HG02798 (cell line): ENCODE data around the gene BRD3.

Experiments used
- ATAC-seq: cut with Tn5 transposase; IDR thresholded peaks from one replicate; pipeline ENCODE4 v1.9.1; 2021; ENCODE audit warnings: mild to moderate bottlenecking; ENCODE audit not compliant: unreplicated experiment, poor library complexity

Gene BRD3

DNA sequence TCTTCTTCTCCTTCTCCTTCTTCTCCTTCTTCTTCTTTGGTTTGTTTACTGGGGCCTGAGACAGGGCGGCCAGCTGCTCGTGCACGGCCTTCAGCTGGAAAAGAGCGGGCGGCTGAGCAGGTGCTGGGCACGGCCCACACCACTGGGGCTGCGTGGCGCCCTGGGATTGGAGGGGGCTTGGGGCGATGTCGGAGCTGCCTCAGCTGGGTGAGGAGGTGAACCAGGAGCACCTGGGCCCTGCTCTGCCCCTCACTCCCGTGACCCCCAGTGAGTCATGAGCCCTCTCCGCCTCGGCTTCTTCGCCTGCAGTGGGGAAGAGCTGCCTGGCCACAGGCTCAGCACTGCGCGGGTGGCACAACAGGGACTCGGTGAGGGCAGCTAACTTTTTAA, 27.7 kb downstream of the BRD3 start:
- no peak for ATAC-seq

GRCh38 chr9:134039386-134040175, 28.2 kb downstream of the BRD3 start:
- no peak for ATAC-seq

DNA sequence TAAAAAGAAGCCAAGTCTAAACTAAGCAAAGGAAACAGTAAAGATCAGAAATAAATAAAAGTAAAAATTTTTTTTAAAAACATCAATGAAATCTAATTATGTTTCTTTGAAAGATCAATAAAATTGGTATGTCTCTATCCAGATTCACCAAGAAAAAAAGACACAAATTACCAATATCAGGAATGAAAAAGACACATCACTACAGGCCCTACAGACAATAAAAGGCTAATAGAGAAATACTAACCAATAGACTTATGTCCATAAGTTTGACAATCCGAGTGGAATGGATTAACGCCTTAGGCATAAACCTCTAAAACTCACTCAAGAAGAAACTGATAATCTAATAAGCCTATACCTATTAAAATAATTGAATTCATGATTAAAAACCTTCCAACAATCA, 30.2 kb downstream of the BRD3 start:
- no peak for ATAC-seq

- ATAC-seq: no peak
These were observed 31.7 kb downstream of the BRD3 start for GRCh38 chr9:134036130-134036529.

- no peak for ATAC-seq
These were observed 32.5 kb downstream of the BRD3 start for GRCh38 chr9:134035041-134036039.

DNA sequence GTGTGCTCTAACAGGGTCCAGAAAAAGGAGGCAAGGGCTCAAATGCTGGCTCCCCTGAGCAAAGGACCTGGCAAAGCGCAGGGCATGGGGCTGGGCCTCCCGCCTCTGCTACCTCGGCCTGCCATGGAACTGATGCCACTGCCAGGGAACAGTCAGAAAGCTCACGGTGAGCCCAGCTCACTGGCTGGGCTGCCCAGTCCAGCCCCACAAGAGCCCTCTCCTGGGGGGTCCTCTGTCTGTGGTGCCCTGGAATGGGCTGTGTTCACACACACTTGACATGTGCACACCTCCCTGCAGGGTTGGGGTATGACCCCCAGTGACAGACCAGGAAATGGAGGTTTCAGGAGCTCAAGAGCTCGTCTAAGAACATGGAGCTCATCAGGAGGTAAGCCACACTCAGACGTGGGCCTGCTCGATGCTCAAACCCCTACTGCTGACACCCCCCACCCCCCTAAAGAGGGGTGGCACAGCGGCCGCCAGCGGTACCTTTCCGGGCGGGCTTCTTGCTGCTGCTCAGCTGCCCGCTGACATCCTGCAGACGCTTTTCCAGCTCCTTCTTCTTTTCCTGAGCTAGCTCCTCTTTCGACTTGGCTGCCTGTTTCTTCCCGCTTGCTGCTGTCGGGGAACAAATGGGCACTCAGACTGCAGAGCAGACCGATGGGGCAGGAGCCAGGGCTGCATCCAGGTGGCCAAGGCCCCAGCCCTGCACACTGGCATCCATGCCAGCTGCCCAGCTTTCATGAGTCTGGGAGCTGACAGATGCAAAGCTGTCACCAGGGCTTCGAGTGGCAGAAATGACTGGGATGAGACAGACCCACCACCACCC, 33.4 kb downstream of the BRD3 start:
- ATAC-seq: no peak

DNA sequence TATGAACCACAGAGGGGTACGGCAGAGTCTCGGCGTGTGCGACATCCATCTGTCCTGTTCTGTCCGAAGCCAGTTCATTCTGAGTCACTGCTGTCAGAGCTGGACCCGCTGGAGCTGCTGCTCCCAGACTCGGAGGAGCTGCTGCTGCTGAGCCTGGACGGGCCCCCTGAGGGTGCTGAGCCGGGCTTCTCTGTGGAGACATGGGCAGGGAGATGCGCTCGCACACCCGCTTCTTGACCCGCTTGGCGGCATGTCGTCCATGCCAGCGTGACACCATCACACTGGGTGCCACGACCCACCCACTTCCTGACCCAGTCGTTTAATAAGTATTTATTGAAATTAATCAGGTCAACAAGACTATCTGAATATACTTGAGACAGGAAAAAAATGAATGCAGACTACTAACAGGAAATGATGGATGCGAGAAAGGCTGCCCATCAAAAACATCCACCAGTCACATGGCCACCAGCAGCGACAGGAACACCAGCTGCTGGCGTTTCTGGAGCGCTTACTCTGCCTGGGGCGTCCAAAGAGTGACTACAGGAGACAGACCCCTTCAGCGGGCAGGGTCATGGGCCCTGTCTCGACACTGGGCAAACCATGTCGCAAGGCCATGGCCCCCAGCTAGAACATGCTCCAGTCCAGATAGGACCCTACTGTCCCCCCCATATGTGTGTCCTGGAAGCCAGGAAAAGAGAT, 34.2 kb downstream of the BRD3 start:
- no peak for ATAC-seq

DNA sequence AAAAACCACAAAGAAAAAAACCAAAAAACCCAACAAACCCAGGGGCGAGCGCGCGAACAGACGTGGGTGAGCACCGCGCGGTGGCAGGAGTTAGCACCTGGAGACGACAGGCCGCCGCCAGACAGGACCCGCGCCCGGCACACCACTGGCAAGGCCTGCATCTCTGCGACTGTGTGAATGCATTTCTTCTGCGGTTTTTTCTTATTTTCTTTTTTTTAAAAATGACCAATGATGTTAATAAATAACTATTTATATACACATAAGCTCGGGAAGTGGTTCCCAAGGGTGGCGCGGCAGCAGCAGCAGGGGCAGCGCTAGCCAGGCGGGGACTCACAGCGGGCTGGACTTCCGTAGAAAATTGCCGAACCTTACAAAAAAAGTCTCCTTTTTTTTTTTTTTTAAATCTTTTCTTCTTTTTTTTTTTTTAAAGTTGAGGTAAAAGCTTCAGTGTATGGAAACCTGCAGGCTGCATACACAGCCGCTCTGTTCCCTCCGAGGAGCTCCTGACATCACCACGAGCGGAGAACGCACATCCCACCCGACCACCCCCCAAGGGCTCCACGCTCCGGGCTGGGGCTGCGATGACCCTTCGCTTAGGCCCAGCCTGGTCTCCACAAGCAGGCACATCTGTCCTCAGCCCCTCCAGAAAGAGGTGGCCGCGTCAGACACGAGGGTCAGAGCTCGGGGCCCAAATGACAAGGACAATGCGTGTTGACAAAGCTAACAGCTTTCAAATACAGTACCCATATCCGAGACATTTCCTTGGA, 35.2 kb downstream of the BRD3 start:
- no peak for ATAC-seq

DNA sequence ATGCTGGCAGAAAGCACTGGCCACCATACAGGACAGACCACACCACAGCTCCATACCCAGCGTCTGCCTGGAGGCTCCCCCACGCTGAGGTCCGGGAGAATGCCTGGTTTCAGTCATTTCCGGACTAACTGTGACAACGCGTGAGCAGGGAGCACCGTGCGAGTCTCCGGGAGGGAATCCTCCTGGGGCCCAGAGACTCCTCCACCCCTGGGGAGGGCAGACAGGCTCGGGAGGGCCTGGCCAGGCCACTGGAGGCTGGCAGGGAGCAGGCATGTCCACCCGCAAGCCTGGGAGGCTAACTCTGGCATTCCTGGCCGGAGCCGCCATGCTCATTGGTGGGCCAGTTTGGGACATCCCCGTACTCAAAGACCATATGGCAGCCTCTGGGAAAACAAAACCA, 36.0 kb downstream of the BRD3 start:
- no peak for ATAC-seq

DNA sequence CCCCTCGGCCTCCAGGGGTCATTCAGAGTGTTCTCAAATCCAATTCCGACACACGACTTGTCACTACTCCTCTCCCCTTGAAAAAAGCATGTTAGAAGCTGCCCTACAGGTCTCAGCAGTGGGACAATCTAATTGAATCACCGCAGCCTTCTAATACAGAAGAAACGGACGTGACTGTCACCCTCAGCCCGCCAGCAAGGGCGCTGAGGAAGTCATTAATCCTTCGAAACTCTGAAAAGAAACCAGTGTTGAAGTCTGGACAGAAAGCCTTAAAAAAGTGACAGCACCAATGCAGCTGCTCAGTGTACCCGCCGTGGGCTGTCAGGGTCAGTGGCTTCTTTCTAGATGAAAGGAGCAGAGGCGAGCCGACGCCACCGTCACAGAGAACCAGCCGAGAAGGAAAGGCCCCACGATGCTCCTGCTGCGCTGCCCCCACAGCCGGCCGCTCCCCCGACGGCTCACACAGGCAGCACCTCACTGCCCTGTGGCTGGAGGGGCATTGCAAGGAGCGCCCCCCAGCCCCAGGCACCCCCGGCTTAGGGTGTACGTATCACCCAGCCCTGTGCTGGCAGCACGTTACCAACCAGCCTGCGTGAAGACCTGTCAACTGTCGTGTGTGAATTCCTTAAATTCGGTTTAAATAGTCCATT, 36.9 kb downstream of the BRD3 start:
- no peak for ATAC-seq

DNA sequence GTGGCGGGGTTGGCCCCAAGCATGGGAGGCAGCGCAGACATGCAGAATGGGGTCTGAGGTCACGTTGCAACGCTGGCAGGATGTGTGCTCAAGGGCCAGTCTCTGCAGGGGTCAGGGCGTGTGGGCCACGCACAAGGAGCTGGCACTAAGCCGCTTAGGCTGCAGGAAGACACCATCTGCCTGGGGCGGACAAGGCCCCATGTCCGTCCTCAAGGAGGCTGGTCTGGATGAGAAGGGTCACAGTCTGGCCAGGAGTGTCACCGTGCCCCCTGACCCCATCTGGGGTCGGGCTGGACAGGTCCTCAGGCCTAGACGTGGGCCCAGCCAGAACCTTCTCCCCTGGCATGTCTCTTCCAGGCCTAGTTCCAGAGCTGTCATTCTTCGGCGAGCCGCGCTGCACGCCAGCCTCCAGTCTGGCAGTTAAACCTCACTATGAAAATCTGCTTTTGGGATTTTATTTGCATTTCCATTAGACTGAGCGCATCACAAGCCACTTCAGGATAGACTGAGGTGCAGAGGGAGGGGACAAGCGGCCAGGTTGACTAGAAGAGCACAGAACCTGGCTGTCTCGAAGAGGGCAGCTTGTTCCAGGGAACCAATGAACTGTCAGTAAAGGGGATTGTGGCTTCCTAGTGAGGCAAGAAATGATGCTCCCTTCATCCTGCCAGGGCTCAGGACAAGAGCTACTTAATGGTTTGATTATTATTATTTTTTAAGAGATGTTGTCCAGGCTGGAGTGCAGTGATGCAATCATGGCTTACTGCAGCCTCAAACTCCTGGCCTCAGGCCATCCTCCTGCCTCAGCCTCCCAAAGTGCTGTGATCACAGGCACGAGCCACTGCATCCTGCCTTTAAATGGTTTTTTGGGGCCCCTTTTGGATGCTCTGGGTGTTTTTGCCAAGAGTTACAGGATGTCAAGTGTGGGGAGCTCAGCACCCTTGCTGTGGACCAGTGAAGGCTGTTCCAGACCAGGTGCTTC, 38.3 kb downstream of the BRD3 start:
- ATAC-seq: no peak

- no peak for ATAC-seq
These were observed 39.1 kb downstream of the BRD3 start for GRCh38 chr9:134028575-134029247.

GRCh38 chr9:134028076-134028475, 39.8 kb downstream of the BRD3 start:
- ATAC-seq: no peak

DNA sequence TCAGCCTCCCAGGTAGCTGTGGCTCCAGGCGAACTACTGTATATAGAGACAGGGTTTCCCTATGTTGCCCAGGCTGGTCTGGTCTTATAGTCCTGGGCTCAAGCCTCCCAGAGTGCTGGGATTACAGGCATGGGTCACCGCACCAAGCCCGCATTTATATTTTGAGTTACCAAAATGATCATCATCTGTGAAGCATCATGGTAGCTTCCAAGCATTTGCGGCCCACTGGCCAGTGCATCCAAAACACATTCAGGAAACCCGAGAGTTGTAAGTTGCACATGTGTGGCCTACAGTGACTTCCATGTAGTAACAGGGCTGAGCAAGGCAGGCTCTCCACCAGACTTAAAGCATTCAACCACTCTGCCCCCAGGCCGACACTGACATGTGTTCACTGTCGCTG, 40.3 kb downstream of the BRD3 start:
- no peak for ATAC-seq

DNA sequence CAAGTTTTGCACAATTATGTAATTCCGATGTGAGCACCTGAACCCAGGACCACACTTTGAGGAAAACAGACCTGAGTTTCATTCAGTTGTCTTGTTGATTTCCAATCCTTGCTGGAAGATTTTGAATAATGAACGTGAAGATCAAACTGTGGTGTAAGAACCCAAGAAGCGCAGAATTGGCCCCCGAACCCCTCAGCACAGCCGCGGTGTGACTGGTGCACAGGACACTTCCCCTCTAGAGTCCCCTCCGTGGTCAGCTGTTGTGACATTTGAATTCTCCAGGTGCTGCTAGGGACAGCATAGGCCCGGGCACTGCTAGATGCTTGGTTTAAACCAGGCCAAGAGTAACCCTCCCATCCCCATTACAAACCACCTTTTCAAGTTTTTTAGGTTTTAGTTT, 40.8 kb downstream of the BRD3 start:
- no peak for ATAC-seq

DNA sequence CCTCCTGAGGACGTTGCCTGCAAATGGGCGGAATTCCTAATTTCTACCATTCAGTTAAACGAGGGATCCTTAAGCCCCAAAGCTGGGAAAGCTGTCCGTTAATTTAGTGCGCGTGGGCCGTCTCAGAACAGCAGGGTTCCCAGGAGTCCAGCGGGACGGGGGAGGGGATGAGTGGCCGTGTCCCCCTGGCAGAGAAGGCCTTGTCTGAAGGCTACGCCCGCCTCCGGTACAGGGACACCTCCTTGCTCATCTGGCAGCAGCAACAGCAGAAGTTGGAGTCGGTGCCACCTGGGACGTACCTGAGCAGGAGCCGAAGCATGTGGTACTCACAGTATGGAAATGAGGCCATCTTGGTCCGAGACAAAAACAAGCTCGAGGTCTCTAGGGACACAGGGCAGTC, 41.2 kb downstream of the BRD3 start:
- ATAC-seq: no peak
